Astrocyte of the cerebellum (primary cell): Measurements from ENCODE around the gene CUZD1.

Experiments used
- DNase-seq: peaks from one replicate; pipeline ENCODE4 v3.0.0-alpha.2; 2011; ENCODE audit warnings: low read depth
- H3K4me3 ChIP-seq: 2 replicates; pipeline ENCODE4 v1.5.1; 2011; ENCODE audit warnings: mild to moderate bottlenecking, low read depth, low read length, moderate library complexity
- CTCF ChIP-seq: IDR thresholded peaks from 2 replicates; pipeline ENCODE4 v1.5.1; 2012; ENCODE audit warnings: low read length, low read depth, moderate library complexity, mild to moderate bottlenecking; ENCODE audit errors: missing control alignments
- in situ Hi-C: cut with HindIII; loops from 2 replicates; pipeline ENCODE4 v1.10.0; 2017; ENCODE audit warnings: low sequenced_read_pairs

CUZD1 gene

GRCh38 chr10:122845783-122846332 is at the start of gene CUZD1:
TSS of gene CUZD1 (minus strand) at chr10:122845857. CDS start at chr10:122845843, 14 bp downstream.
- no peak for TF ChIP-seq CTCF
- in situ Hi-C loops, result no loop called here

GRCh38 chr10:122894261-122894944 is 48.7 kb upstream of the CUZD1 start:
- H3K4me3 ChIP-seq, result no peak overlapping the region
- no peak for TF ChIP-seq CTCF
- in situ Hi-C loops, result no loop called here
- DNase-seq, result no peak

More at GRCh38 chr10:122845783-122846332, at the start of gene CUZD1:
- no peak for DNase-seq
- no peak within 1 kb of the TSS for H3K4me3 ChIP-seq

- no peak overlapping the region for H3K4me3 ChIP-seq
- in situ Hi-C loops, result no loop called here
- no peak for TF ChIP-seq CTCF
- no peak for DNase-seq
Observed at GRCh38 chr10:122884166-122884565, 38.5 kb upstream of the CUZD1 start.

GRCh38 chr10:122882766-122883165 is 37.1 kb upstream of the CUZD1 start:
- in situ Hi-C loops, result no loop called here
- DNase-seq, result no peak
- H3K4me3 ChIP-seq, result no peak overlapping the region
- TF ChIP-seq CTCF, result no peak

GRCh38 chr10:122879339-122880273 is 33.9 kb upstream of the CUZD1 start, which contains the start of gene FAM24B:
TSS of gene FAM24B (minus strand) at chr10:122879581. CDS start at chr10:122850515, 29,066 bp downstream.
- in situ Hi-C loops, result no loop called here
- peak; percentile 97 for DNase-seq
- peak within 1 kb of the TSS; percentile 56 for H3K4me3 ChIP-seq
- TF ChIP-seq CTCF, result no peak

- H3K4me3 ChIP-seq, result peak overlapping the region; percentile 56
- in situ Hi-C loops, result no loop called here
- DNase-seq, result no peak
- no peak for TF ChIP-seq CTCF
Observed at GRCh38 chr10:122878799-122879338, 33.2 kb upstream of the CUZD1 start.
